Renal cortical epithelial cell (primary cell): ENCODE data around the gene TAS2R50. TPM values are rescaled to one million over a fixed set of nuclear protein-coding genes. Genes with fewer than 3 reads are reported as not detected.

Experiments
- DNase-seq: peaks from one replicate; pipeline ENCODE4 v3.0.0-alpha.2; 2011; ENCODE audit warnings: low read depth
- total RNA-seq: library from RNA; depleted of rRNA; stranded (reverse); fragments of >200 nt; gene quantifications from 2 replicates; pipeline ENCODE4 v1.2.3, GENCODE V29; 2014

The TAS2R50 gene
- total RNA-seq, 1 donor from 2014 or later: 9.3 TPM

GRCh38 chr12:10952645-10953044, 34.1 kb downstream of the TAS2R50 start:
- DNase-seq: no peak

GRCh38 chr12:10943167-10943566, 43.5 kb downstream of the TAS2R50 start:
- DNase-seq: no peak

GRCh38 chr12:10941916-10942607, 44.6 kb downstream of the TAS2R50 start:
- peak; percentile 96 for DNase-seq

GRCh38 chr12:10941369-10941768, 45.3 kb downstream of the TAS2R50 start:
- DNase-seq: no peak

GRCh38 chr12:10940389-10940788, 46.3 kb downstream of the TAS2R50 start:
- peak; percentile 91 for DNase-seq

GRCh38 chr12:10939163-10939562, 47.5 kb downstream of the TAS2R50 start, which contains the start of gene TAS2R14:
TSS of gene TAS2R14 (minus strand) at chr12:10939263. CDS start at chr12:10939207, 56 bp downstream.
- no peak for DNase-seq

GRCh38 chr12:10936506-10936905, 50.2 kb downstream of the TAS2R50 start:
- DNase-seq: no peak

Other genes with a start within 250 kb of the TAS2R50 start
- gene TAS2R7, start 184.3 kb downstream of the TAS2R50 start, total RNA-seq: 0.20 TPM in 1 of 2 replicates, not detected in the other
- gene TAS2R8, start 179.6 kb downstream of the TAS2R50 start, total RNA-seq: 0.25 TPM in 1 of 2 replicates, not detected in the other
- gene TAS2R9, start 176.7 kb downstream of the TAS2R50 start, total RNA-seq: 0.35 TPM in 1 of 2 replicates, not detected in the other
- gene TAS2R10, start 160.6 kb downstream of the TAS2R50 start, total RNA-seq: 3.0 TPM in 1 of 2 replicates, not detected in the other
- gene PRR4, start 137.4 kb downstream of the TAS2R50 start, total RNA-seq: 1.4 and 2.3 TPM in 2 replicates
- gene PRH1, start 102.7 kb downstream of the TAS2R50 start, total RNA-seq: 5.9 and 14.8 TPM in 2 replicates
- gene TAS2R13, start 77.3 kb downstream of the TAS2R50 start, total RNA-seq: 5.2 TPM in 1 of 2 replicates, not detected in the other
- not detected in 2 replicates for gene PRH2, start 57.7 kb downstream of the TAS2R50 start, total RNA-seq
- gene TAS2R14, start 47.6 kb downstream of the TAS2R50 start, total RNA-seq: 1.4 and 7.1 TPM in 2 replicates
- 1.6 and 7.7 TPM in 2 replicates for gene TAS2R20, start 11.4 kb upstream of the TAS2R50 start, total RNA-seq
- gene TAS2R19, start 35.7 kb upstream of the TAS2R50 start, total RNA-seq: 1.2 and 11.6 TPM in 2 replicates
- gene TAS2R31, start 44.5 kb upstream of the TAS2R50 start, total RNA-seq: 9.5 TPM in 1 of 2 replicates, not detected in the other
- 5.3 TPM in 1 of 2 replicates, not detected in the other for gene TAS2R46, start 75.4 kb upstream of the TAS2R50 start, total RNA-seq
- 0.52 TPM in 1 of 2 replicates, not detected in the other for gene TAS2R43, start 105.4 kb upstream of the TAS2R50 start, total RNA-seq
- 0.52 and 8.6 TPM in 2 replicates for gene TAS2R30, start 147.7 kb upstream of the TAS2R50 start, total RNA-seq
- 6.3 and 8.0 TPM in 2 replicates for gene SMIM10L1, start 184.3 kb upstream of the TAS2R50 start, total RNA-seq
- not detected in 2 replicates for gene TAS2R42, start 200.0 kb upstream of the TAS2R50 start, total RNA-seq